AML-193 (cell line): Measurements from ENCODE around the gene MED13.

Source experiments
- DNase-seq, 2 experiments: peaks; one replicate each; lab custom pipeline; 2025; lab: John Stamatoyannopoulos, UW

The MED13 gene

GRCh38 chr17:62064791-62065563, at the start of gene MED13:
MED13 (minus strand) TSS chr17:62065278; CDS start chr17:62065205, 73 bp downstream.
- peak in 1 of 2 experiments; percentile 24 for DNase-seq

- DNase-seq, result no peak
These were observed 47.2 kb upstream of the MED13 start for GRCh38 chr17:62112229-62112628.

- DNase-seq, result no peak
These were observed 46.6 kb upstream of the MED13 start for GRCh38 chr17:62111562-62112171.

- no peak for DNase-seq
These were observed 45.9 kb upstream of the MED13 start for GRCh38 chr17:62110923-62111484.

- DNase-seq, result no peak
These were observed 44.8 kb upstream of the MED13 start for GRCh38 chr17:62109924-62110323.

- peak; percentile 79 to 89 for DNase-seq
These were observed 44.4 kb upstream of the MED13 start for GRCh38 chr17:62109378-62109902.

GRCh38 chr17:62105861-62106260, 40.8 kb upstream of the MED13 start:
- DNase-seq, result no peak

- no peak for DNase-seq
These were observed 40.3 kb upstream of the MED13 start for GRCh38 chr17:62105357-62105756.

GRCh38 chr17:62101515-62101914, 36.4 kb upstream of the MED13 start:
- DNase-seq, result no peak

GRCh38 chr17:62101090-62101489, 36.0 kb upstream of the MED13 start:
- DNase-seq, result no peak

GRCh38 chr17:62100055-62100454, 35.0 kb upstream of the MED13 start:
- no peak for DNase-seq

GRCh38 chr17:62099532-62099931, 34.5 kb upstream of the MED13 start:
- no peak for DNase-seq

- no peak for DNase-seq
These were observed 33.6 kb upstream of the MED13 start for GRCh38 chr17:62098623-62099231.

GRCh38 chr17:62096401-62096670, 31.3 kb upstream of the MED13 start:
- DNase-seq, result no peak

GRCh38 chr17:62094175-62094574, 29.1 kb upstream of the MED13 start:
- no peak for DNase-seq

- DNase-seq, result no peak
These were observed 28.4 kb upstream of the MED13 start for GRCh38 chr17:62093188-62094155.

GRCh38 chr17:62092784-62093183, 27.7 kb upstream of the MED13 start:
- DNase-seq, result no peak

- no peak for DNase-seq
These were observed 26.7 kb upstream of the MED13 start for GRCh38 chr17:62091804-62092203.

- DNase-seq, result no peak
These were observed 25.8 kb upstream of the MED13 start for GRCh38 chr17:62090868-62091267.

GRCh38 chr17:62090021-62090824, 25.1 kb upstream of the MED13 start:
- DNase-seq, result no peak

- DNase-seq, result no peak
These were observed 24.3 kb upstream of the MED13 start for GRCh38 chr17:62089334-62089733.
